Suprapubic skin (tissue), 4 donors: ENCODE results near the gene SPTA1. TPM values are rescaled to one million over a fixed set of nuclear protein-coding genes. Genes with fewer than 3 reads are reported as not detected.

ENCODE experiments used
- DNase-seq, 2 donors: peaks; one replicate each; pipeline ENCODE4 v3.0.0-alpha.2; 2019; ENCODE audit warnings: low spot score in 2 of 2
- H3K27ac ChIP-seq: fragments of 200-600 bp; sonication (generic); one replicate; pipeline ENCODE4 v1.5.1; 2019
- H3K27me3 ChIP-seq: fragments of 200-600 bp; sonication (generic); one replicate; pipeline ENCODE4 v1.5.1; 2019
- H3K36me3 ChIP-seq: fragments of 200-600 bp; sonication (generic); one replicate; pipeline ENCODE4 v1.5.1; 2019
- H3K4me1 ChIP-seq: fragments of 200-600 bp; sonication (generic); one replicate; pipeline ENCODE4 v1.5.1; 2019
- H3K4me3 ChIP-seq: fragments of 200-600 bp; sonication (generic); one replicate; pipeline ENCODE4 v1.5.1; 2019; ENCODE audit warnings: mild to moderate bottlenecking
- H3K9me3 ChIP-seq: fragments of 200-600 bp; sonication (generic); one replicate; pipeline ENCODE4 v1.5.1; 2019
- EP300 ChIP-seq: sonication (generic); formaldehyde crosslinking; IDR thresholded peaks from one replicate; pipeline ENCODE4 v1.6.1; 2017; ENCODE audit warnings: antibody characterized with exemption
- POLR2A ChIP-seq, 2 donors: fragments of 450-650 bp; IDR thresholded peaks; one replicate each; pipeline ENCODE4 v1.6.1; 2017; ENCODE audit warnings: antibody characterized with exemption in 2 of 2, mild to moderate bottlenecking in 2 of 2, moderate library complexity in 2 of 2
- POLR2AphosphoS5 ChIP-seq, 3 donors: sonication (generic); formaldehyde crosslinking; IDR thresholded peaks; one replicate each; pipeline ENCODE4 v1.6.1; 2017; ENCODE audit warnings: antibody characterized with exemption in 3 of 3
- WGBS: methylation state at CpG from one replicate; pipeline ENCODE4 v1.1.5; 2018; 5-methylcytosine and 5-hydroxymethylcytosine counted together
- total RNA-seq, 4 donors: library from RNA; depleted of rRNA; stranded (reverse); fragments of >200 nt; gene quantifications; one replicate each; pipeline ENCODE4 v1.1.0, GENCODE V29; 2016
- TF ChIP-seq, protein P1 (sequence below), 2 donors: fragments of 200-600 bp in 1 of 2; fragments of 450-650 bp in 1 of 2; sonication (generic) in 1 of 2; IDR thresholded peaks; one replicate each; pipeline ENCODE4 v1.5.1; 2016 to 2019; ENCODE audit warnings: antibody characterized with exemption in 2 of 2, mild to moderate bottlenecking in 1 of 2, moderate library complexity in 1 of 2

SPTA1 gene
- total RNA-seq, 4 donors from 2014 or later: 0.24 TPM; not detected in 3

DNA sequence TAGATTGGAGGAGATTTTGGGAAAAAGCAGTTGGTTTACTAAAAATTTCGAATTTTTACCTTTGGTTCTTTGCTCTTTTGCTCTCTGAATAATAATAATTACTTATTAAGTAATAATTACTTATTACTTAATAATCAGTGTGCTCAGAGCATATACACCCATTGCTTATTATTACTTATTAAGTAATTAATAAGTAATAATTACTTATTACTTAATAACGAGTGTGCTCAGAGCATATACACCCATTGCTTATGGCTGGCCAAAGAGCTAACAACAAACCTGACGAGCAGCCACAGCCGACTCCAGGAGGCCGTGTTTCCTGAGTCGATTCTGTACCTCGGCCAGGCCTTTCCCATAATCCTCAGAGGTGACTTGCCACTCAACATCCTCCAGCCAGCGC lies 20.5 kb downstream of the SPTA1 start:
- H3K4me1 ChIP-seq: no peaks in the 10 kb centered on the region
- no peaks in the 10 kb centered on the region for H3K9me3 ChIP-seq
- TF ChIP-seq EP300: no peak
- no peak for TF ChIP-seq POLR2A (IDR thresholded peaks at IDR 0.05)
- no peak for TF ChIP-seq POLR2AphosphoS5 (IDR thresholded peaks at IDR 0.05)
- TF ChIP-seq, protein P1, sequence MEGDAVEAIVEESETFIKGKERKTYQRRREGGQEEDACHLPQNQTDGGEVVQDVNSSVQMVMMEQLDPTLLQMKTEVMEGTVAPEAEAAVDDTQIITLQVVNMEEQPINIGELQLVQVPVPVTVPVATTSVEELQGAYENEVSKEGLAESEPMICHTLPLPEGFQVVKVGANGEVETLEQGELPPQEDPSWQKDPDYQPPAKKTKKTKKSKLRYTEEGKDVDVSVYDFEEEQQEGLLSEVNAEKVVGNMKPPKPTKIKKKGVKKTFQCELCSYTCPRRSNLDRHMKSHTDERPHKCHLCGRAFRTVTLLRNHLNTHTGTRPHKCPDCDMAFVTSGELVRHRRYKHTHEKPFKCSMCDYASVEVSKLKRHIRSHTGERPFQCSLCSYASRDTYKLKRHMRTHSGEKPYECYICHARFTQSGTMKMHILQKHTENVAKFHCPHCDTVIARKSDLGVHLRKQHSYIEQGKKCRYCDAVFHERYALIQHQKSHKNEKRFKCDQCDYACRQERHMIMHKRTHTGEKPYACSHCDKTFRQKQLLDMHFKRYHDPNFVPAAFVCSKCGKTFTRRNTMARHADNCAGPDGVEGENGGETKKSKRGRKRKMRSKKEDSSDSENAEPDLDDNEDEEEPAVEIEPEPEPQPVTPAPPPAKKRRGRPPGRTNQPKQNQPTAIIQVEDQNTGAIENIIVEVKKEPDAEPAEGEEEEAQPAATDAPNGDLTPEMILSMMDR (IDR thresholded peaks at IDR 0.05): no peak
- no peaks in the 10 kb centered on the region for H3K27me3 ChIP-seq
- no peak overlapping the region for H3K4me3 ChIP-seq
- H3K36me3 ChIP-seq: no peaks in the 10 kb centered on the region
- no peak for DNase-seq
- WGBS: 81% methylated on average over 8 of the region's 8 CpGs
- no peak overlapping the region for H3K27ac ChIP-seq

DNA sequence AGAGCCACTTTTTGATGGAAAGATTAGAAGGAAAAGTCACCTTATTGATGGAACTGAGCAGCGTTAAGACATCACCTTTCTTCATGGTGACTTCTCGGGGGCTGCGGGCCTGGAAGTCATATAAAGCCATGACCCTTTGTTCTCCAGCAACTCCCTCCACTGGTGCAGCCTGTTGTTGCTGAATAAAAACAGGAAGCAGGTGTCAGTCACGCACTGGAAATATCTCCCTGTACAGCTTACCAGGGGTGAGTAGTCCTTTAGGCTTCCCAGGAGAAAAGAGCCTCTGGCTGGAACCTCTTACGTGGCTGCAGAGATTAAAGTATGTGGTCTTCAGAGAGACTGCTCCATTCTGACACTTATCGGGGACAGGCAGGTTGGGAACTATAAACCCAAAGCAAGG lies 31.9 kb downstream of the SPTA1 start:
- Histone ChIP-seq H3K4me1 (no peaks in the 10 kb centered on the region), H3K27me3 (no peaks in the 10 kb centered on the region), H3K36me3 (no peaks in the 10 kb centered on the region), H3K27ac (no peak overlapping the region), H3K4me3 (no peak overlapping the region), H3K9me3 (no peaks in the 10 kb centered on the region)
- TF ChIP-seq POLR2AphosphoS5 (IDR thresholded peaks at IDR 0.05) (no peak), EP300 (no peak), POLR2A (IDR thresholded peaks at IDR 0.05) (no peak)
- TF ChIP-seq, protein P1 (IDR thresholded peaks at IDR 0.05): no peak
- DNase-seq: no peak
- WGBS: 52% methylated on average over 6 of the region's 6 CpGs

DNA sequence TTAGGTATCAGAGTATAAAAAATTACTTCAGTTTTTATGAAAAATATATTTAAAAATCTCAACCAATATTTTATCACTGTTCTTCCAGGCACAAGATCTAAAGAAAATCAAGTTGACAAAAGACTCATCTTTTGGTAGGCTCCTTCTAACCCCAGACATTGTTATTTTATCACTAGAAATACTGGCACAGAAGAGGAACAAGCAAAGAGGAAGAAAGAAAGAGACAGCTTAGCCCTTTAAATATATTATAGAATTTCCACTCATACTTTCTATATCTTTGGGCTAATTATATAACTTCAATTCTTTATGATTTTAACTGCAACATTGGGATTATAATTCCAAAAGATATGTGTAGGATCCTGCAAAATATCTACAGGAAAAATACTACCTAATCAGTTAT lies 32.4 kb downstream of the SPTA1 start:
- Histone ChIP-seq H3K27me3 (no peaks in the 10 kb centered on the region), H3K36me3 (no peaks in the 10 kb centered on the region), H3K27ac (no peak overlapping the region), H3K9me3 (no peaks in the 10 kb centered on the region), H3K4me3 (no peak overlapping the region), H3K4me1 (no peaks in the 10 kb centered on the region)
- DNase-seq: no peak
- TF ChIP-seq EP300: no peak
- no peak for TF ChIP-seq POLR2AphosphoS5 (IDR thresholded peaks at IDR 0.05)
- TF ChIP-seq, protein P1 (IDR thresholded peaks at IDR 0.05): no peak
- TF ChIP-seq POLR2A (IDR thresholded peaks at IDR 0.05): no peak

DNA sequence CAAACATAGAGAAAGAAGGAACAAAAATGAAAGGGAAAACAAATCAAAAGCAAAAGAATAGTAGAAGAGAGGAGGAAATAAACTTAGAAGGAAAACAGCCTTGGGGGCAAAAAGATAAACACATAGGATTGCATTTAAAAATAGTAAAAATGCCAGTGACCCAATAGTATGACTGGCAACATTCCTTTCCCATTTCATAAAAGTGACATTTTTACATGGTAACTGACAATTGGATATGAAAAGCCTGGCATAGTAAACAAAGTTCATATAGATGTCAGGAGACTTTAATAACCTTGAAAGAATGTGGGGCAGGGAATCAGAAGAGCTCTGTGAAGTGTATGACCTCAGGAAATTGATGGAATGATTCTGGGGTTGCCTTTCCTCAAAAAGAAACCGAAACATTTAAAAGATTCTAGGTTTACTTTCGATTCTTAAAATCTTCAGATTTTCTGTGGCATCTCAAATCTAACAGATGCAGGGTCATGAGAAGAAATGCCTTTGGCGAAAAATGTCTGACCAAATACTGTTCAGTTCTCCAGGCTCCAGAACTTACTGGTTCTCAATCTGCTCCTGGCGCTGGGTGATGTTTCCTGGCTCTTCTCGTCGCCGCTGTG lies 33.7 kb downstream of the SPTA1 start:
- no peak for TF ChIP-seq POLR2AphosphoS5 (IDR thresholded peaks at IDR 0.05)
- TF ChIP-seq, protein P1 (IDR thresholded peaks at IDR 0.05): no peak
- TF ChIP-seq POLR2A (IDR thresholded peaks at IDR 0.05): no peak
- TF ChIP-seq EP300: no peak
- no peak for DNase-seq
- Histone ChIP-seq H3K9me3 (no peaks in the 10 kb centered on the region), H3K27ac (no peak overlapping the region), H3K27me3 (no peaks in the 10 kb centered on the region), H3K4me1 (no peaks in the 10 kb centered on the region), H3K4me3 (no peak overlapping the region), H3K36me3 (no peaks in the 10 kb centered on the region)
- WGBS: 82% methylated on average over 7 of the region's 7 CpGs

DNA sequence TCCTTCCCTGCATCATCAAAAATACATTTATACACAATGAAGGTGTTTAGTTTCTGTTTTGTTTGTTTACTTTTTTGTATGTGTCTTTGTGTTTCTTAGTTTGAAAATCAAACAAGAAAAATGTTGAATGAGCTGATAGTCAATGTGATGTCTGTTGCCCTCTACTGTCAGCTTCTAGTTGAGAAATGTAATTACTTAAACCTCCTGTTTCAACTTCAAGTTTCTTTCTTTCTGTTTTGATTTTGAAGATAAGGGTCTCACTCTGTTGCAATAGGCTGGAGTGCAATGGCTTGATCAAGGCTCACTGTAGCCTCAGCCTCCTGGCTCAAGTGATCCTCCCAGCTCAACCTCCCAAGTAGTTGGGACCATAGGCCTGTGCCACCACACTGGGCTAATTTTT lies 37.5 kb downstream of the SPTA1 start:
- Histone ChIP-seq H3K36me3 (no peaks in the 10 kb centered on the region), H3K4me1 (no peaks in the 10 kb centered on the region), H3K4me3 (no peak overlapping the region), H3K9me3 (no peaks in the 10 kb centered on the region), H3K27ac (no peak overlapping the region), H3K27me3 (no peaks in the 10 kb centered on the region)
- DNase-seq: no peak
- TF ChIP-seq, protein P1 (IDR thresholded peaks at IDR 0.05): no peak
